Mucosa of gallbladder (tissue), 1 donor: ENCODE data around the gene ERCC4. TPM values are rescaled to one million over a fixed set of nuclear protein-coding genes. Genes with fewer than 3 reads are reported as not detected.
"Not testable (repeated sequence)": the region's sequence is repeated elsewhere in the genome, so short reads cannot be mapped to it uniquely, and the experiment has no call there.

ENCODE experiments used
- DNase-seq: peaks from one replicate; pipeline ENCODE4 v3.0.0-alpha.2; 2020; ENCODE audit warnings: low spot score
- total RNA-seq: library from RNA; stranded (reverse); gene quantifications from one replicate; pipeline ENCODE4 v1.2.1, GENCODE V29; 2021
- donor health status: DM: no; HTN: no; CAD: no.

The ERCC4 gene
- total RNA-seq, result 11.9 TPM

DNA sequence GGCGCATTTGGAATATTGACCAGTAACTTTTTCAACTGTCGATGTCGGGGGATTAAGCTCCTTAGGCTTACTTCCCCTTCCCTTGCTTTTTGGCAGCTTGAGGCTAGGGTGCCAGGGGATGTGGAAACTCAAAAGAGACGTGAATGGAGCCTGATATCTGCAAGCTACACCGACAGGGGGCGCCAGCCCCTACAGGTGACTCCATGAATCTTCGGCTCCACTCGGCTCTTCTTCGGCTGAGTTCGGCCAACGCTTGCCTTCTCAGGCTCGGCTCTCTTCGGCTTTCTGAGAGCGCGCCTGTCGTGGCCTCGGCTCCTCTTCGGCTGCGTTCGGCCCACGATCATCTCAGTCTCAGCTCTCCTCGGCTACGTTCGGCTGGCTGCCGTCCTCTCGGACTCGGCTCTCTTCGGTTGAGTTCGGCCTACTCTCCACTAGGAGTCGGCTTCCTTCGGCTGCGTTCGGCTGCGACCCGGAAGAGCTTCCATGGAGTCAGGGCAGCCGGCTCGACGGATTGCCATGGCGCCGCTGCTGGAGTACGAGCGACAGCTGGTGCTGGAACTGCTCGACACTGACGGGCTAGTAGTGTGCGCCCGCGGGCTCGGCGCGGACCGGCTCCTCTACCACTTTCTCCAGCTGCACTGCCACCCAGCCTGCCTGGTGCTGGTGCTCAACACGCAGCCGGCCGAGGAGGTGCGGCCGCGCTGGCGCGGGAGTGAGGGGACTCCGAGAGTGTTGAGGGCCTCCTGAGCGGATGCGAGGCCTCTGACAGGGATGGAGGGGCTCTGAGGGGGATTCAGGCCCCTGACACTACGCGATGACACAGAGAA is at the start of gene ERCC4:
Gene ERCC4, plus strand, starts transcription at position 472 of the 827 bp plus-strand sequence. Its CDS starts 12 bp downstream, at position 484.
- DNase-seq, result peak; percentile 100

DNA sequence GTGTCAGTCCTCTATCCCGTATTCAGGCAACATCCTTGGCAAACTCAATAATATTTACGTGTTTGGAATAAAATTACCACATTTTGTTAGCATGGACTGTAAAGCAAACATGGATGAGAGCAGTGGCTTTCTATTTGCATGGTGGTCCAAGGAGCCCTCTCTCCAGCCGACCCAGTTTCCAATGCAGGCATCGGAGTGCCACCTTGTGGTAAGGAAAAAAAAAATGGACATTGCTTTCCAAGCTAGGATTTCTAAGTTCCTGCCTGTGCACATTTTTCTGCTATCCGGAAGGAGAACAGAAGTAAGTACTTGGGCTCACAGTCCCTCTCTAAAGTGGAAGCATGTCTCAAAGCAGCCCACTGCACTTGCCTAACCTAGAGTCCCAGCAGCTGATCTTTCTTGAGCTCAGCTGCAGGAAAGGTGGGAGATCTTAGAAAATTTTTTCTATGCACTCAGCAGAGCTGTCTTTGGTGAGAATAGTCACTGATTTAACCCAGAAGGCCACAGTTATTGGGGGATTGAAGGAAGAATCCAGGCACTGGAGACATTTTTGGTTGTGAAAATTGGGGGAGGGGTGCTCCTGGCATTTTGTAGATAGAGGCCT is 46.0 kb upstream of the ERCC4 start:
- no peak for DNase-seq

DNA sequence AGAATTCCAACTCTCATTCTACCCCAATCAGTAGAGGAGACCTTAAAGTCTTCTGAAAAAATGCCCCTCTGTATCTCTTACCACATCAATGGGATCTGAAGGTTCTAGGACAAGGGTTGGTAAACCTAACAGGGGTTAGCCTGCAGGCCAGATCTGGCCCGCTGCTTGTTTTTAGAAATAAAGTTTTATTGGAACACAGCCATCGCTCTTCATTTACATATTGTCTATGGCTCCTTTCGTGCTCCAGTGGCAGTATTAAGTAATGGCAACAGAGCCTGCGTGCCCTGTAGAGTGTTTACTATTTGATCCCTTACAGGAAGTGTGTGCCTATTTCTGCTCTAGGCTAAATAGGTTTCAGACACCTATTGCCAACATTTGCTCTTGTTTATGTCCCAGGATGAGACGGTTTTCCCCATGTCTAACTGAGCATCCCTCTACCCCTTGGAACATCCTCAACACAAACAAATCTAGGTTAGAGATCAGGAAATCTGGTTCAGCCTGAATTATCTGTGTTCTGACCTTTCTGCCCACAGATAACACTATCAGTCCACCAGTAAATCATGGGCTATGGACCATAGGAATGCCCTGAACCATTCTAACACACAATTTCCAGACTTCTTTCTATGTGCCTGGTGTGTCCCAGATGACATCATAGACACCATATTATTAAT is 44.2 kb upstream of the ERCC4 start:
- no peak for DNase-seq

DNA sequence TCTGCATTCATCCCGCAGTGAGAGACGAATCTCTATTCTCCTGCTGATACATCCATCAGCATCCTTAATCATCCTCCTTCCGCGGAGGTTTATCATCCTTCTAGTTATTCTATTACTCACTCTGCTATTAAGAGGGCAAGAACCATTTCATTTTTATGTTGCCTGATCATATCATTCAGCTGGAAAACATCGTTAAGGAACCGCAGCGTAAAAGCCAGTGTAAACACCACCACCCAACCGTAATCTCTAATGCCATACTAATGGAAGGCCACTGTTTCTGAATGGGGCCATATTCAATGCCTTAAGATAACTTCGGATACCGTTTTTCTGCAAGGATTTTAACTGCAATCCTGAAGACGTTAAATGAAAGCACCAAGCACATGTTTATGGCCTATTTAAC is 36.7 kb upstream of the ERCC4 start:
- DNase-seq, result no peak

DNA sequence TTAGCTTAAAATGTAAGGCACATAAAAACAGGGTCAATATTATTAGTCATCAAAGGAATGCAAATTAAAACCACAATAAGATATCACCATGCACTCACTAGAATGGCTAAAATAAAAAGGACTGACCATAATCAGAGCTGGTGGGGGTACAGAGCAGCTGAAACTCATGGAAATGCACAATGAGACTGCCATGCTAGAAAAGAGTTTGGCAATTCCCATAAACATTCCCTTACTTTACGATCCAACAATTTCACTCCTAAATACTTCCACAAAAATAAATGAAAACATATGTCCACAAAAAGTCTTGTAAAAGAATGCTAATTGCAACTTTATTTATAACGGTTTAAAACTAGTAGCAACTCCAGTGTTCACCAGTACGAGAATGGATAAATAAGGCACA is 36.1 kb upstream of the ERCC4 start:
- no peak for DNase-seq

DNA sequence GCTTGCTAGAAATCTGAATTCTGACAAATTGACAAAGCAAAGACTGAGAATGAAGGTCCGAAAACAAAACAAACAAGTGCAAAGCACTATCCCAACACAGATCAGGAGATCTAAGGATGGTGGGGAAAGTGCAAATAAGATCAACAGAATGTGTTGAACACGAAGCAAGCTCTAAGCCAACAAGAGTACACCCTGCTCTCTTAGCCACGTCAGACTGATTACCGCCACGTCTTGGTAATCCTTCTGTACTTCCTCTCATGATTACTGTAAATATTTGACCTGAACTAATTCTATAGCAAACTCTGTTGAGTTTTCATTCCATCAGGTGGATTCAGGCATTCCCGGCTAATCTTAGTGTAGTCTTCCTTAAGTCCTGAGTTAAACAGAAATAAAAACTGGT is 34.3 kb upstream of the ERCC4 start:
- DNase-seq, result no peak

DNA sequence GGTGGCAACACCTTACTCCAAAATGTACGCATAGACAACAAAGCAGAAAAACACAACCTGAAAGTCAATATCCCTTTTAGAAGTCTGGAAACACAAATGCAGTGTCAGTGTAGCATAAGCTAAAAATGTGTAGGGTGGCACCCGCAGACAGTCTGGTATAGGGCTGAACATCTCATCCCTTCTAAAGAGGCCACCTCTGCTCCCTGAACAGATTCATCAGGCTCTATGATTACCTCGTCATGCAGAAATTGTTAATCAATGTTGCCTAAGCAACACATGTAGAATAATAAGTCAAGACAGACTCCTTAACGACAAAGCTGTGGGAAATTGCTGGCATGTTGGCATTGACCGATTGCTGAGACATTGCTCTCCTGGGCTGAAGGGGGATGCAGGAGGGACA is 33.3 kb upstream of the ERCC4 start:
- DNase-seq, result no peak

DNA sequence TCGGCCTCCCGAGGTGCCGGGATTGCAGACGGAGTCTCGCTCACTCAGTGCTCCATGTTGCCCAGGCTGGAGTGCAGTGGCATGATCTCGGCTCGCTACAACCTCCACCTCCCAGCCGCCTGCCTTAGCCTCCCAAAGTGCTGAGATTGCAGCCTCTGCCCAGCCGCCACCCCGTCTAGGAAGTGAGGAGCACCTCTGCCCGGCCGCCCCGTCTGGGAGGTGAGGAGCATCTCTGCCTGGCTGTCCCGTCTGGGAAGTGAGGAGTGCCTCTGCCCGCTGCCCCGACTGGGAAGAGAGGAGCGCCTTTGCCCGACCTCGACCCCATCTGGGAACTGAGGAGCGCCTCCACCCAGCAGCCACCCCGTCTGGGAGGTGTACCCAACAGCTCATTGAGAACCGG is 30.6 kb upstream of the ERCC4 start:
- DNase-seq, result not testable (repeated sequence)

DNA sequence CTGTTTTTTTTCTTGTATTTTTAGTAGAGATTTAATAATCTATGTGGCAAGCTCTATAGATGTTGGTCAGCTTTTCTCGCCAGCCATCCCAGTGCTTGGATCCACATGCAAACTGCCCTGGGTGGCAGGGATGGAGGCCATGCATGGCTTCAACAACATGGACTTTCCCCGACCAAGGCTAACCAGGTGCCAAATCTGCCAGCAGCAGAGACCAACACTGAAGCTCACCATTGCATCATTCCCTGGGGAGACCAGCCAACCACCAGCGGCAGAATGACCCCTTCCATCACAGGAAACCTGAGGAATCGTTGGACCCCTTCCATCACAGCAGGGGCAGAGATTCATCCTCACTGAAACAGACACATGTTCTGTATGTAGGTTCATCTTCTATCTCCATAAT is 27.7 kb upstream of the ERCC4 start:
- no peak for DNase-seq

DNA sequence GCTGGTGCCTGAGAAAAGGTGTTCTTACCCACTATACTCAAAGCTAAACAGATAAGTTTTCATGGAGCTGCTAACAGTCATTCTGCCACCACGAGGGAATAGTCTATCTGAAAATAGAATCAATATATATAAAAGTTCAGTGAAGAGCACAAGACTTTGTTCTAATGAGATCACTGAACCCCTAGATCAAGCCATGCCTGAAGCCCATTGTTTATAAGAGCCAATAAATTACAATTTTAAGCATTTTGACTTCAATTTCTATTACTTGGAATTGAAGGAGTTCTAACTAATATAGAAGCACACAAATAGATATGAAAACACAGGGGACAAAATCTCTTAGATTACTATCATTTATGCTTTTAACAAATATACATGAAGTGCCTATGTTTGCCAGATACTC is 24.4 kb upstream of the ERCC4 start:
- no peak for DNase-seq

DNA sequence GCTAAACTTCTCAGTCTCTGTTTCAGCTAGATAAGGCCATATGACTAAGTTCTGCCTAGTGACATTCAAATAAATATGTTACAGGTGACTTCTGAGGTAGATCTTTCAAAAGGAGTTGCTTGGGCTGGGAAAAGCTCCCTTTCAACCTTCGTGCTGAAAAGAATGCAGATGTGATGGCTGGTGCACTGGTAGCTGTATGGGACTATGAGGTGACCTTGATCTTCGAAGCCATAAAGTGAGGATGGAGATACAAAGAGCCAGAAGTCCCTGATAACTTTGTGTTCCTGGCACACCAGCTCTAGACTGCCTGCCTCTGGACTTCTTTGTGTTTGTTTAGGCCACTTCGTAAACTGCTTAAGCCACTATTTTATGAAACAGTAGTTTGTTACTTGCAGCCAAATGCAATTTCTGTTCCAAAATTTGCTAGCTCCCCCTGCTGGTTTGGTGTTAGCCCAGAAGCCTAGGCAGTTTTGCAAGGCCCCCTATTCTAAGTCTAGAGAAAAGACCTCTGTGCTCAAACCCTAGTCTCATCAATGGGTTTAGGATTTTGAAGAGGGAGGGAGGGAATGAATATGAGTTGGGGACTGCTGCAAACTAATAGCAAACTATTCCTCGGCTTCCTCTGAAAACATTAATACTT is 23.3 kb upstream of the ERCC4 start:
- no peak for DNase-seq

DNA sequence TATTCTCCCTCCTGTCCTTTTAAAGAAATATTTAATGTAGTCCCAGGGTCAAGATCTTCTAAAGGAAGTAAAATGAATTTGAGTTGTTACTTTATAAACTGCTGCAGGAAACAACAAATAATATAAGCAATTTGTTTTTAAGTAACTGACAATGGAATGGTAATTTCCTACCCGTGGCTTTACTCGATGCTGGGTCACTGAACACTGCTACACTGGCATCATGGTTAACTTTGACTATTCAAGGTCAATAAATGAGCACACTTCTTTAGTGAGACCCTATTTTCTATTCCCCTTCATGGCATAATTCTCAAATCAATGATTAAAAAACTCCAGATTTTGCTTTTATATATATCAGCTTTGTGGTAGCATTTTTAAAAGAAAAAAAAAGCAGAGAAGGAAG is 22.1 kb upstream of the ERCC4 start:
- DNase-seq, result no peak

DNA sequence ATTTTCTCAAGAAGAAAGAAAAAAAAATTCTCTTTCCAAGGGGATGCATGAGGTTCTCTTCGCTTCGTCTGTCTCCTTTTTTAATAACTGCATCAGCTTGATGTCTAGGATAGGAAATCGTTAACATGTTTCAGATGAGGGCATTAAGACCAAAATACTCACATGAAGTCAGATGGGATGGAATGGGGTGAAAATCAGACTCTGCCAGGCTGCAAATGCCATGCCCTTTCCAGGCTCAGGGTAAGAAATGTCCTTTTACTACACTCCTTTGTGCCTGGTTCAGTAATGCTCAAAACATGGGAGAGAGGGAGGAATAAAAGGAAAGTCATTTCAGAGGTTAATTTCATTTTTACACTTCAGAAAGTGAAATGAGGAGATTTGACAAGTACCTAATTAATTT is 21.7 kb upstream of the ERCC4 start:
- DNase-seq, result no peak

DNA sequence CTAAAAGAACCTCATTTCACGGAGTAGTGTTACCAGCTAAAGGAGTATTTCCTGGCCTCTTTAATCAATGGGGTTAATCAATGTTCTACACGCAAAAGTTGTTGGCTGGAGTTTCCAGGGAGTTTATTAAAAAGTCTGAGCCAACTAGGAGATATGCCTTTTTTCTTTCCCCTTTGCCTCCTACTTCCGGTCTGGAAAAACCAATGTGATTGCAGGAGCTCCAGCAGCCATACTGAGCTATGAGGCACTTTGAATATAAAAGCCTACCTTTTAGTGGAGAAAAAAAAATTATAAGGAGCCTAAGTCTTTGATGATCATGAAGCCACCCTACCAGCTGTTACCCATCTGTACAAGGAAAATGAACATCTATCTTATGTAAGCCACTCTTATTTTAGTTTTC is 17.9 kb upstream of the ERCC4 start:
- no peak for DNase-seq

DNA sequence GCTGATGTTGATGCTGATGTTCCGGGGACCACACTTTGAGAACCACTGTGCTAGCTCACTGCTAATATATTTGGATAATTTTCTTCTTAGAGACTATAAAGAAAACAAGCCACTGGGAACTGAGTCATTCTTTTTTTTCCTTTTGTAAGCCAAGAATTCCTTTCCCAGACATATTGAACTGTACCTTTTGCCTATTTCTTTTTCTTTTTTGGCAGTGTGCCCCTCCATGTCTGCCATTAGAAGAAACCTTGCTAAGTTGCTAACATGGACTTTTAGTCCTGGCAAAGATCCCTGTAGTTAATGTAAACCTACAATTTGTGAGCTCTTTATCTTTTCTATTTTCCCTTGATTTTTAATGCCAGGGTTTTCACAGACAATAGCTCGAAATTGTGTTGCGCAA is 17.3 kb upstream of the ERCC4 start:
- DNase-seq, result no peak

DNA sequence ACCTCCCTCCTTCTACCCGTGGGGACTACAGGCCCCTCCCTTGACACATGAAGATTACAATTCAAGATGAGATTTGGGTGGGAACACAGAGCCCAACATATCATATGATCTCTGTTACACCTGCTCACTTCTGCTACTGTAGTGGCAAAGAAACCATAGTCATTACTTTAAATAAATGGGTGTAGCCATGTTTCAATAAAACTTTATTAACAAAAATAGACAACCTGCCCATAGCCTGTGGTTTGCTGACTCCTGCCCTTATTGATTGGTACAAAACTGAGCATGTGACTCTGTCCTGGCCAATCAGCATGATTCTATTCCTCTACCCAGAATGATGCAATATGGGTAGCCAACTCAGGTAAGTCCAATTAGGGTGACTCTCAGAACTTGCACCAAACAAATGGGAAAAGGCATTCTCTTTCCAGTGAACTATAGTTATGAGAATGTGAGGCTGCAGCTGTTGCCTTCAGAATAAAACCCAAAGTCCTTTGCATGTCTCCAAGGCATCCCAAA is 15.7 kb upstream of the ERCC4 start:
- no peak for DNase-seq

DNA sequence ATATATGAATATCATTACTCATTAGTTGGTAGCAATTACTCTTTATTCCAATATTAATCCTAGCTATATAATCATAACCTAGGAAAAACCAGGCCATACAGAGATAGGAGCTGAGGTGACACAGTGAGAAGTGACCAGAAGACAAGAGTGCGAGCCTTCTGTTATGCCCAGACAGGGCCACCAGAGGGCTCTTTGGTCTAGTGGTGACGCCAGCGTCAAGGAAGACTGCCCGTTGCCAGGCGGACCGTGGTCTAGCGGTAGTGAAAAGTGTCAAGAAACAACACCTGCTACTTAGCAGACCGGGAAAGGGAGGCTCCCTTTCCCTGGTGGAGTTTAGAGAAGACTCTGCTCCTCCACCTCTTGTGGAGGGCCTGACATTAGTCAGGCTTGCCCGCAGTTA is 15.1 kb upstream of the ERCC4 start:
- peak; percentile 10 for DNase-seq

DNA sequence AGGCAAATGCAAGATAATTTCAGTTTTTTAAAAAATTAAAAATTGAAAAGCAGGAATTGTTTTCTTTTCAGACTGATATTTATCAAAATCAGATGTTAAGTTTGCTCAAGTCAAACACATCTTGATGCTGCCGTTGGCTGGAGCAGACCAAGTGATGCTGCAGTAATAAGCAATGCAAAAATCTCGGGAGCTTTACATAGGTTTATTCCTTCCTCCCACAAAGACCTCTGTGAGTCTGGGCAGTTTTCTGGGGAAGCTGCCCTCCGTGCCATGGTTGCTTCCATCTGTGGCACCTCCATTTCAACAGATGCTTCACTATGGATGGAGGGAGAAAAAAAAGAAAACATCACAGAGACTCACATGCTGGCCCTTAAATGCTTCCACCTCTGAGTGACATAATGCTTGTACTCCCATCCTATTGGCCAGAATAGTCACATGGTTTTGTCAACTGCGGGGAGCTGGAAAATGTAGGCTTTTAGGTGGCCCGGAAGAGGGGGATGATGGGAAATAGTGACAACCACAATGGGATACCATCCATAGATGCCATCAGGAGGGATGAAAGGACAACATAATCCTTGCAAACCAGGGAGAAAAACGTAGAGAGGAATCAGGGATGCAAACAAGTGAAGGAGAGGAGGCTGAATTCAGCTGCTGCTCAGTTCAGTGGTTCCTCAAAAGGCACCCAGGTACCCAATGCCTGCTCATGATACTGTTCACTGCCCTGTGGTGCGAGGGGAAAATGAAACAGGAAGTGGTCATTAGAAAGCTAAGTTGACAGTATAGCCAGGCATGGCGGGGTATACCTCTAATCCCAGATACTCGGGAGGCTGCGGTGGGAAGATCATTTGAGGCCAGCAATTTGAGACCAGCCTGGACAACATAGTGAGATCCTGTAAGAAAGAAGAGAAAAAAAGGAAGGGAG is 13.5 kb upstream of the ERCC4 start:
- peak; percentile 5 for DNase-seq

DNA sequence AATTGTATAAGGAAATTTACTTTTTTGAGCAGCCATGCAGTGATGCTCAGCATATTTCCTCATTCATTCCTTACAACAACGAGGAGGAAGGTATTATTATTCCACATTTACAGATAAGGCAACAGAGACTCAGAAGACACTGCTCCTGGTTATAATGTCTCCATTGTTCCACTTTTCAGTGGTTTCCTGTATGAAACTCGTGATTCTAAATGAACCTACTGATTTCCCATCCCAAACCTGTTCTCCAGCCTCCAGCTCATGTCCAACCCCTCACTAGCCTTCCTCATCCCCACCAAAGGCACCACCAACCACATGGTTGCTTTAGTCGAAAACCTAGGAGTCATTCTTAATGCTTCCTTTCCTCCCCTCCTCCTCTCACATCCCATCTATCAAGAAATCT is 12.5 kb upstream of the ERCC4 start:
- DNase-seq, result peak; percentile 2

DNA sequence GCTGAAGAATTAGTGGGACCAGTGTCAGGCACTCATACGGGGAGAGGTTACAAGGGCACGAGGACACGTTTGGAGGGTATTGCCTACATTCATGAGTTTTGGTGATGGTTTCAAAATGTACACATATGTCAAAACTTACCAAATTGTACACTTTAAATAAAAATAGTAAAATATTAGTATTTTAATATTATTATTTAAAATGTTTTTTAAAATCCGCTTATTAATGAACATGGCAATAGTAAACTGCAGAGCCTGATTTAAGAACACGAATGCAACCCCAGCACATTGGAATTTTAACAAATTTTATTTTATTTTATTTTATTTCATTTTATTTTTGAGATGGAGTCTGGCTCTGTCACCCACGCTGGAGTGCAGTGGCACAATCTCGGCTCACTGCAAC is 10.9 kb upstream of the ERCC4 start:
- no peak for DNase-seq

DNA sequence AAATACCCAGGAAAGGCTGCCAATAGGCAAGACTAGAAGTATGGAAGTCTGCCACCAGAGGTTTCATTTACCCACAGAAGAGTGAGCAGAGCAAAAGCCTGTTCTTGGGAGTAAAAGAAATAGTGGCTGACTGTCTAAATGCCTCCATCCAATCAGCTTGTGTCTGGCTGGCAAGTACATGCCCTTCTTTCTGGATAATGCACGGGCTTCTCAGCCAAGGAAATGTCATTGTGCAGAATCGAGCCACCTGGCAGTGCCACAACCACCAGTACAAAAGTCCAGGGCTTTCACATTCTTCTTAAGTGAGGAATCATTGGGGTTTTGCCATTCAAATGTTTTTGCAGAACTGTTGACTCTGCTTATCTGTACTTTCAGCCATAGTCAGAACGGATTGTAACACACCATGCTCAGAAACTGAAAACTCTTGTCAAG is 10.1 kb upstream of the ERCC4 start:
- peak; percentile 91 for DNase-seq
